Measurements from ENCODE around the gene BRCA1. TPM values are rescaled to one million over a fixed set of nuclear protein-coding genes. Genes with fewer than 3 reads are reported as not detected.
"Not testable (repeated sequence)": the region's sequence is repeated elsewhere in the genome, so short reads cannot be mapped to it uniquely, and the experiment has no call there.

BRCA1 gene
- total RNA-seq, 1 donor = 44.6 TPM

DNA sequence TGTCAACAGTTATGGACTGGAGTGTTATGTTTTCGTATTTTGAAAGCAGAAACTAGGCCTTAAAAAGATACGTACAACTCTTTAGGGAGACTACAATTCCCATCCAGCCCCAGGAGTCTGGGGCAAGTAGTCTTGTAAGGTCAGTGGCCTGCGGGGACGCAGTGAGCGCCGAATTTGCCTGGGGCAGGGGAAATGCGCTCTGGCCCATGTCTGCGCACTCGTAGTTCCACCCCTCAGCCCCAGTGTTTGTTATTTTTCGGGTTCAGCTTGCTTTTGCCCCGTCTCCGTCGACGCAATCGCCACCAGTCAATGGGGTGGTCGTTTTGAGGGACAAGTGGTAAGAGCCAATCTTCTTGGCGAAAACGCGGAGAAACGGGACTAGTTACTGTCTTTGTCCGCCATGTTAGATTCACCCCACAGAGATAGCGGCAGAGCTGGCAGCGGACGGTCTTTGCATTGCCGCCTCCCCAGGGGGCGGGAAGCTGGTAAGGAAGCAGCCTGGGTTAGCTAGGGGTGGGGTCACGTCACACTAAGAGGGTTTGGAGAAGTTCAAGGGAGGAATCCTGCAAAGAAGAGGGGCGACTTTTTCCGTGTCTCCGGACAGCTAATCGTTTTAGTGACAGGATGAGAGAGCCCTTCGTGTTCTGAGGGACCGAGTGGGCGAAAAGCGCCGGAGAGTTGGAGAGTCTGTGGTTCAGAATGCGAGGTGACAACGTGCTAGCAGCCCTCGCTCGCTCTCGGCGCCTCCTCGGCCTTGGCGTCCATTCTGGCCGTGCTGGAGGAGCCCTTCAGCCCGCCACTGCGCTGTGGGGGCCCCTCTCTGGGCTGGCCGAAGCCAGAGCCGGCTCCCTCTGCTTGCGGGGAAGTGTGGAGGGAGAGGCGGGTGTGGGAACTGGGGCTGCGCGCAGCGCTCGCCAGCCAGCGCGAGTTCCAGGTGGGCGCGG lies 1.1 kb upstream of the BRCA1 start:
- TF ChIP-seq, protein P1, sequence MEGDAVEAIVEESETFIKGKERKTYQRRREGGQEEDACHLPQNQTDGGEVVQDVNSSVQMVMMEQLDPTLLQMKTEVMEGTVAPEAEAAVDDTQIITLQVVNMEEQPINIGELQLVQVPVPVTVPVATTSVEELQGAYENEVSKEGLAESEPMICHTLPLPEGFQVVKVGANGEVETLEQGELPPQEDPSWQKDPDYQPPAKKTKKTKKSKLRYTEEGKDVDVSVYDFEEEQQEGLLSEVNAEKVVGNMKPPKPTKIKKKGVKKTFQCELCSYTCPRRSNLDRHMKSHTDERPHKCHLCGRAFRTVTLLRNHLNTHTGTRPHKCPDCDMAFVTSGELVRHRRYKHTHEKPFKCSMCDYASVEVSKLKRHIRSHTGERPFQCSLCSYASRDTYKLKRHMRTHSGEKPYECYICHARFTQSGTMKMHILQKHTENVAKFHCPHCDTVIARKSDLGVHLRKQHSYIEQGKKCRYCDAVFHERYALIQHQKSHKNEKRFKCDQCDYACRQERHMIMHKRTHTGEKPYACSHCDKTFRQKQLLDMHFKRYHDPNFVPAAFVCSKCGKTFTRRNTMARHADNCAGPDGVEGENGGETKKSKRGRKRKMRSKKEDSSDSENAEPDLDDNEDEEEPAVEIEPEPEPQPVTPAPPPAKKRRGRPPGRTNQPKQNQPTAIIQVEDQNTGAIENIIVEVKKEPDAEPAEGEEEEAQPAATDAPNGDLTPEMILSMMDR (IDR thresholded peaks at IDR 0.05; ENCODE audit: insufficient read depth, low read length) = no peak
- peak; percentile 7 for DNase-seq (ENCODE audit: low read depth)
- H3K4me3 ChIP-seq (ENCODE audit: low read depth, low read length) = peak overlapping the region; percentile 90

DNA sequence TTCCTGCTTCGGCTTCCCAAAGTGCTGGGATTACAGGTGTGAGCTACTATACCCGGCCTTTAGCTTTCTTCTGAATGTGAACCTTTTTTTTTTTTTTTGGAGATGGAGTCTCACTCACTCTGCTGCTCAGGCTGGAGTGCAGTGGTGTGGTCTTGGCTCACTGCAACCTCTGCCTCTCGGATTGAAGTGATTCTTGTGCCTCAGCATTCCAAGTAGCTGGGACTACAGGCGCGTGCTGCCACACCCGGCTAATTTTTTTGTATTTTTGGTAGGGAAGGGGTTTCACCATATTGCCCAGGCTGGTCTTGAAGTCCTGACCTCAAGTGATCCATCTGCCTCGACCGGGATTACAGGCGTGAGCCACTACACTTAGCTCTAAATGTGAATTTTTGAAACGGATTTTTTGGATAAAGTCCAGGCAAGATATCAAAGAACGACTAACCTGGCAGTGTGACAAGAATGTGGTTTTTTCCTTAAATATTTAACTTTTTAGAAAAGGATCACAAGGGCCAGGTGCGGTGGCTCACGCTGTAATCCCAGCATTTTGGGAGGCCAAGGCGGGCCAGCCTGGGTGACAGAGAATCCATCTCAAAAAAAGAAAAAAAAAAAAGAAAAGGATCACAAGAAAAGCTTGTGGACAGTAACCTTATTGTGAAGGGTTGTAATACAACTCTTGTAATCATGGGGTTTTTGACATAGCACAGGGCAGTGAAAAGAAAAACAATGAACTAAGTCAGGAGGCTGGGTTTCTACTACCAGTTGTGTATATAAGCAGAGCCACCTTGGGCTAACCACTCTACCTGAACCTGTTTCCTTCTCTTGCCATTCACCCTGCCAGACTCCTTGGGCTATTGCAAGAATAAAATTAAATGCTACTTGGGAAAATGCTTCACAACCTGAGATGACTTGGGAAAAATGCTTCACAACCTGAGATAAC lies 6.2 kb downstream of the BRCA1 start:
- peak; percentile 56 for DNase-seq (ENCODE audit: low read depth)
- TF ChIP-seq, protein P1 (IDR thresholded peaks at IDR 0.05; ENCODE audit: insufficient read depth, low read length) = no peak
- H3K4me3 ChIP-seq (ENCODE audit: low read depth, low read length) = no peak overlapping the region

DNA sequence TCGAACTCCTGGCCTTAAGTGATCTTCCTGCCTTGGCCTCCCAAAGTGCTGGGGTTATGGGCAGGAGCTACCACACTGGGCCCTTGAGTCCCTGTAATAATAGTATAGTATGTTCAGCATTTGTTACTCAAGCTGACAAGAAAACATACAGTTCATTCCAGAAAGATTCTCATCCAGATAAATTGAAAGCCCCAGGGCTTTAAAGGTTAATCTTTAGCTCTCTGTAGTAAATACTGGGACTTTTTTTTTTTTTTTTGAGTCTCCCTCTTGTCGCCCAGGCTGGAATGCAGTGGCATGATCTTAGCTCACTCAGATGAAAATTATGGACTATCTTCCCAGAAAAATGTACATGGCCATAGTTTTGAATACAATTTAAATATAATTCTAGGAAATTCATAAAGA lies 11.0 kb downstream of the BRCA1 start:
- no peak for DNase-seq (ENCODE audit: low read depth)
- H3K4me3 ChIP-seq (ENCODE audit: low read depth, low read length) = no peak overlapping the region
- TF ChIP-seq, protein P1 (IDR thresholded peaks at IDR 0.05; ENCODE audit: insufficient read depth, low read length) = no peak

DNA sequence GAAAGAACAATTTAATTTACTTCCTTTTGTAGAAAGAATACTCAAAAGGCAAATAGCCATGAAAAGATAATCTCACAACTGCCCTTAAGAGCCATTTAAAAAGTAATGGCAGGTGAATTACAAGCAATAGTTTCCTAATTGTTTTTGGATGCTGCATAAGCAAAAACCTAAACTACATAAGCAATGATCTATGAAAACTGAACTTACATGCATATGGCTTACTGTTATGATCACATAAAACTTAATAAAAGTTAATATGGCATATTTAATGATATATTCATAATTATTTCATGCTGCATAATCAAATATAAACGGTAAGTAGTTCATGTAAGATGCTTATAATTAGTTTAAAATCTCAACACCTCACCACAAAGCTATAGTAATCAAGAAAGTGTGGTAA lies 18.6 kb downstream of the BRCA1 start:
- no peak for DNase-seq (ENCODE audit: low read depth)
- TF ChIP-seq, protein P1 (IDR thresholded peaks at IDR 0.05; ENCODE audit: insufficient read depth, low read length) = no peak
- no peak overlapping the region for H3K4me3 ChIP-seq (ENCODE audit: low read depth, low read length)

DNA sequence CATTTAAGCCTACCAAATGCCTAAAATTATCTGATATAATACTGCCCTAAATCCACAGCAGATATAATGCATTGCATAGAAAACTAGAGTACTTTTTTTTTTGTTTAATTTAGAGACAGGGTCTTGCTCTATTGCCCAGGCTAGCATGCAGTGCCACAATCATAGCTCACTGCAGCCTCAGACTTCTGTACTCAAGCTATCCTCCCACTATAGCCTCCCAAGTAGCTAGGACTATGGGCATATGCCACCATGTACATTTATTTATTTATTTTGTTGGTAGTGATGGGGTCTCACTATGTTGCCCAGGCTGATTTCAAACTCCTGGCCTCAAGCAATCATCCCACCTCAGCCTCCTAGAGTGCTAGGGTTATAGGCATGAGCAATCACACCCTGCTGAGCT lies 20.0 kb downstream of the BRCA1 start:
- TF ChIP-seq, protein P1 (IDR thresholded peaks at IDR 0.05; ENCODE audit: insufficient read depth, low read length) = no peak
- H3K4me3 ChIP-seq (ENCODE audit: low read depth, low read length) = no peak overlapping the region
- DNase-seq (ENCODE audit: low read depth) = no peak

DNA sequence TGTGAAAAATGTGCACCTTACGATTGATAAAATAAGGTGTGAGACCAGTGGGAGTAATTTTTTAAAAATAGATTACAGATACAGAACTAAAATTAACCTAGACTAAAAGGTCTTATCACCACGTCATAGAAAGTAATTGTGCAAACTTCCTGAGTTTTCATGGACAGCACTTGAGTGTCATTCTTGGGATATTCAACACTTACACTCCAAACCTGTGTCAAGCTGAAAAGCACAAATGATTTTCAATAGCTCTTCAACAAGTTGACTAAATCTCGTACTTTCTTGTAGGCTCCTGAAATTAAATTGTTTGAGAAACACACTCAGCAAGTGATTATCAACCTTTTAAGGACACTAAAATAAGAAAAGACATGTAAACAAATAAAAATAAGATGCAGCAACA lies 20.5 kb downstream of the BRCA1 start:
- DNase-seq (ENCODE audit: low read depth) = no peak
- H3K4me3 ChIP-seq (ENCODE audit: low read depth, low read length) = no peak overlapping the region
- TF ChIP-seq, protein P1 (IDR thresholded peaks at IDR 0.05; ENCODE audit: insufficient read depth, low read length) = no peak

DNA sequence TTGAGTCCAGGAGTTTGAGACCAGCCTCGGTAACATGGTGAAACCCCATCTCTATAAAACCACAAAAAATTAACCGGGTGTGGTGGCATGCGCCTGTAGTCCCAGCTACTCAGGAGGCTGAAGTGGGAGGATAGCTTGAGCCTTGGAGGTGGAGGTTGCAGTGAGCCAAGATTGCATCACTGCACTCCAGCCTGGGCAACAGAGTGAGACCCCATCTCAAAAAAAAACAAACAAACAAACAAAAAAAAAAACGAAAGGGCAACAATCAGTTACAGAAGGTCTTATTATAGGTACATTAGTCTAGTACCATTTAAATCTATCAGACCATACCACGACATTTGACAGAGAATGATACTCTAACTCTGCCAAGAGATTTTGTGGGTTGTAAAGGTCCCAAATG lies 29.8 kb downstream of the BRCA1 start:
- H3K4me3 ChIP-seq (ENCODE audit: low read depth, low read length); DNase-seq (ENCODE audit: low read depth): not testable (repeated sequence)

Data from fibroblast of the aortic adventitia (primary cell).